IMR-90 (cell line): ENCODE results near the gene PCGF3. TPM values are rescaled to one million over a fixed set of nuclear protein-coding genes. Genes with fewer than 3 reads are reported as not detected.

Experiments used
- ATAC-seq: fragments of 200-7000 bp; cut with Tn5 transposase; 2 replicates; pipeline ENCODE4 v1.9.1; 2020; ENCODE audit warnings: low read depth, mild to moderate bottlenecking, moderate library complexity
- BruUV-seq: library from RNA; stranded (reverse); fragments of 400-500 nt; replicated peaks from 2 replicates; lab custom pipeline; 2021; lab: Mats Ljungman, UMichigan
- CTCF ChIA-PET: fragments of 300-600 bp; formaldehyde crosslinking; extraction: SDS; loops from one replicate; lab custom pipeline; 2021; ENCODE audit warnings: antibody characterized with exemption; lab: Yijun Ruan, JAX
- POLR2A ChIA-PET: fragments of 300-600 bp; sonication (Branson Sonifier 250); formaldehyde crosslinking; loops from one replicate; lab custom pipeline; 2022; ENCODE audit warnings: antibody characterized with exemption; ENCODE audit not compliant: unreplicated experiment; lab: Charles Lee
- DNase-seq: peaks from one replicate; pipeline ENCODE4 v3.0.0; 2013
- H2AFZ ChIP-seq: replicated peaks from 2 replicates; pipeline ENCODE3; 2013; ENCODE audit warnings: low read length, mild to moderate bottlenecking; ENCODE audit not compliant: poor library complexity
- H2AK5ac ChIP-seq: 2 replicates; pipeline ENCODE4 v1.6.1; 2013; ENCODE audit warnings: low read depth, low read length, inconsistent platforms
- H2AK9ac ChIP-seq: replicated peaks from 2 replicates; pipeline ENCODE3; 2013; ENCODE audit warnings: mild to moderate bottlenecking, low read depth, low read length, moderate library complexity; ENCODE audit not compliant: poor library complexity
- H2BK120ac ChIP-seq: 2 replicates; pipeline ENCODE4 v1.6.1; 2013; ENCODE audit warnings: low read depth, low read length, inconsistent platforms
- H2BK15ac ChIP-seq: 3 replicates; pipeline ENCODE4 v1.6.1; 2013; ENCODE audit warnings: low read depth, low read length, inconsistent platforms
- H2BK20ac ChIP-seq: 2 replicates; pipeline ENCODE4 v1.6.1; 2013; ENCODE audit warnings: low read depth, mild to moderate bottlenecking, inconsistent platforms, low read length, moderate library complexity
- H2BK5ac ChIP-seq: 2 replicates; pipeline ENCODE4 v1.6.1; 2013; ENCODE audit warnings: mild to moderate bottlenecking, low read depth, low read length, inconsistent platforms; ENCODE audit not compliant: poor library complexity, severe bottlenecking
- H3K14ac ChIP-seq: replicated peaks from 2 replicates; pipeline ENCODE4 v1.6.1; 2013; ENCODE audit warnings: low read depth, low read length, inconsistent platforms
- H3K18ac ChIP-seq: 2 replicates; pipeline ENCODE4 v1.6.1; 2013; ENCODE audit warnings: low read depth, low read length, control low read depth
- H3K23ac ChIP-seq: 2 replicates; pipeline ENCODE4 v1.6.1; 2013; ENCODE audit warnings: low read depth, low read length, inconsistent platforms
- H3K27ac ChIP-seq: 2 replicates; pipeline ENCODE4 v1.5.1; 2013; ENCODE audit warnings: mild to moderate bottlenecking, control low read depth, low read length; ENCODE audit not compliant: insufficient read depth
- H3K27me3 ChIP-seq: 2 replicates; pipeline ENCODE4 v1.6.1; 2013; ENCODE audit warnings: low read length; ENCODE audit not compliant: control insufficient read depth, insufficient read depth
- H3K36me3 ChIP-seq: 2 replicates; pipeline ENCODE4 v1.6.1; 2013; ENCODE audit warnings: low read length, mixed read lengths; ENCODE audit not compliant: control insufficient read depth, insufficient read depth
- H3K4ac ChIP-seq: 2 replicates; pipeline ENCODE4 v1.6.1; 2013; ENCODE audit warnings: low read depth, low read length, inconsistent platforms
- H3K4me1 ChIP-seq: 2 replicates; pipeline ENCODE4 v1.6.1; 2013; ENCODE audit warnings: low read length, mixed read lengths; ENCODE audit not compliant: control insufficient read depth, insufficient read depth
- H3K4me2 ChIP-seq: 2 replicates; pipeline ENCODE4 v1.6.1; 2013; ENCODE audit warnings: low read depth, mild to moderate bottlenecking, control low read depth, low read length, moderate library complexity
- H3K4me3 ChIP-seq: 2 replicates; pipeline ENCODE4 v1.5.1; 2013; ENCODE audit warnings: low read depth, mild to moderate bottlenecking, control low read depth, low read length, moderate library complexity; ENCODE audit not compliant: insufficient read depth
- H3K56ac ChIP-seq: 2 replicates; pipeline ENCODE4 v1.6.1; 2013; ENCODE audit warnings: low read length, inconsistent platforms; ENCODE audit not compliant: insufficient read depth; ENCODE audit errors: extremely low read depth
- H3K79me1 ChIP-seq, 2 experiments: 2 replicates each; pipeline ENCODE4 v1.6.1; 2013; ENCODE audit warnings: low read length in 2 of 2, inconsistent platforms in 1 of 2, low read depth in 1 of 2
- H3K9ac ChIP-seq: 2 replicates; pipeline ENCODE4 v1.6.1; 2013; ENCODE audit warnings: low read depth, low read length, control low read depth
- H3K9me1 ChIP-seq: 2 replicates; pipeline ENCODE4 v1.6.1; 2013; ENCODE audit warnings: low read length, inconsistent platforms; ENCODE audit not compliant: insufficient read depth
- H3K9me3 ChIP-seq: 2 replicates; pipeline ENCODE4 v1.6.1; 2013; ENCODE audit warnings: low read length; ENCODE audit not compliant: control insufficient read depth, insufficient read depth
- H4K20me1 ChIP-seq: 2 replicates; pipeline ENCODE4 v1.6.1; 2013; ENCODE audit warnings: low read length, inconsistent platforms; ENCODE audit not compliant: insufficient read depth
- H4K5ac ChIP-seq: 2 replicates; pipeline ENCODE4 v1.6.1; 2013; ENCODE audit warnings: mild to moderate bottlenecking, low read depth, low read length, control low read depth
- H4K8ac ChIP-seq, 2 experiments: 2 replicates each; pipeline ENCODE4 v1.6.1; 2013; ENCODE audit warnings: low read depth in 2 of 2, low read length in 2 of 2, control low read depth in 1 of 2, inconsistent platforms in 1 of 2
- H4K91ac ChIP-seq: 2 replicates; pipeline ENCODE4 v1.6.1; 2013; ENCODE audit warnings: low read depth, low read length, inconsistent platforms; ENCODE audit not compliant: insufficient read depth
- BHLHE40 ChIP-seq: fragments of 150-350 bp; IDR thresholded peaks from 2 replicates; pipeline ENCODE4 v1.6.1; 2016; ENCODE audit warnings: mild to moderate bottlenecking, low read depth, low read length
- CEBPB ChIP-seq: IDR thresholded peaks from 2 replicates; pipeline ENCODE4 v1.6.1; 2012; ENCODE audit warnings: low read depth, low read length, improper control_type of control experiment
- FOS ChIP-seq: fragments of 150-350 bp; IDR thresholded peaks from 2 replicates; pipeline ENCODE4 v1.6.1; 2016; ENCODE audit warnings: low read depth, low read length
- MAFK ChIP-seq: IDR thresholded peaks from 2 replicates; pipeline ENCODE4 v1.6.1; 2012; ENCODE audit warnings: low read depth, low read length, improper control_type of control experiment
- MAZ ChIP-seq: IDR thresholded peaks from 2 replicates; pipeline ENCODE4 v1.6.1; 2012; ENCODE audit warnings: low read depth, mild to moderate bottlenecking, low read length, improper control_type of control experiment, moderate library complexity, borderline replicate concordance
- MXI1 ChIP-seq: IDR thresholded peaks from 2 replicates; pipeline ENCODE4 v1.6.1; 2012; ENCODE audit warnings: low read depth, mild to moderate bottlenecking, low read length, moderate library complexity, borderline replicate concordance
- NFE2L2 ChIP-seq: fragments of 150-350 bp; IDR thresholded peaks from 2 replicates; pipeline ENCODE4 v1.6.1; 2016; ENCODE audit warnings: low read depth, mild to moderate bottlenecking, low read length
- RCOR1 ChIP-seq: IDR thresholded peaks from 2 replicates; pipeline ENCODE4 v1.6.1; 2012; ENCODE audit warnings: mild to moderate bottlenecking, low read length, improper control_type of control experiment; ENCODE audit not compliant: insufficient replicate concordance
- RFX5 ChIP-seq: IDR thresholded peaks from 2 replicates; pipeline ENCODE4 v1.8.0; 2012; ENCODE audit warnings: low read depth, mild to moderate bottlenecking, low read length, moderate library complexity
- SMC3 ChIP-seq: fragments of 150-350 bp; IDR thresholded peaks from 2 replicates; pipeline ENCODE4 v1.6.1; 2016; ENCODE audit warnings: low read depth, mild to moderate bottlenecking, antibody characterized with exemption, low read length, moderate library complexity
- WGBS, 2 experiments: methylation state at CpG; one replicate each; pipeline versions ENCODE4 v1.1.5 to v1.1.7; 2013; ENCODE audit warnings: missing lambda C conversion rate in 2 of 2; ENCODE audit not compliant: insufficient read length in 1 of 2; ENCODE audit errors: extremely low coverage in 2 of 2; 5-methylcytosine and 5-hydroxymethylcytosine counted together
- dilution Hi-C: fragments of 300-500 bp; cut with HindIII; formaldehyde crosslinking; loops from one replicate; pipeline ENCODE4 v1.14.3; 2018; ENCODE audit warnings: low sequenced_read_pairs; ENCODE audit not compliant: unreplicated experiment
- in situ Hi-C: fragments of 300-500 bp; cut with MboI; formaldehyde crosslinking; loops from 3 replicates; pipeline ENCODE4 v1.14.3; 2019; ENCODE audit warnings: low sequenced_read_pairs, inconsistent platforms, mixed read lengths
- intact Hi-C: fragments of 100-400 bp; cut with micrococcal nuclease; formaldehyde crosslinking; loops from 2 replicates; pipeline ENCODE4 v1.10.0; 2022
- polyA plus RNA-seq, 3 experiments: library from polyadenylated mRNA; depleted of rRNA; stranded (reverse); fragments of >200 nt; gene quantifications; 2 replicates each; pipeline ENCODE4 v1.2.3, GENCODE V29; 2012; ENCODE audit warnings: low replicate concordance in 1 of 3
- total RNA-seq: library from RNA; depleted of rRNA; stranded (reverse); fragments of >200 nt; gene quantifications from 2 replicates; pipeline ENCODE4 v1.2.3, GENCODE V29; 2012
- TF ChIP-seq, protein P1 (sequence below): fragments of 150-350 bp; IDR thresholded peaks from 2 replicates; pipeline ENCODE4 v1.6.1; 2016; ENCODE audit warnings: low read depth, mild to moderate bottlenecking, low read length, moderate library complexity, borderline replicate concordance
- TF ChIP-seq, protein P2 (sequence below): fragments of 150-350 bp; IDR thresholded peaks from 2 replicates; pipeline ENCODE4 v1.6.1; 2017; ENCODE audit warnings: mild to moderate bottlenecking, antibody characterized with exemption, low read length, low read depth

PCGF3 gene
- total and polyA plus RNA-seq, 2 of the 4 experiments (the other 2 are of a cell fraction): 40.0 to 55.3 TPM

DNA sequence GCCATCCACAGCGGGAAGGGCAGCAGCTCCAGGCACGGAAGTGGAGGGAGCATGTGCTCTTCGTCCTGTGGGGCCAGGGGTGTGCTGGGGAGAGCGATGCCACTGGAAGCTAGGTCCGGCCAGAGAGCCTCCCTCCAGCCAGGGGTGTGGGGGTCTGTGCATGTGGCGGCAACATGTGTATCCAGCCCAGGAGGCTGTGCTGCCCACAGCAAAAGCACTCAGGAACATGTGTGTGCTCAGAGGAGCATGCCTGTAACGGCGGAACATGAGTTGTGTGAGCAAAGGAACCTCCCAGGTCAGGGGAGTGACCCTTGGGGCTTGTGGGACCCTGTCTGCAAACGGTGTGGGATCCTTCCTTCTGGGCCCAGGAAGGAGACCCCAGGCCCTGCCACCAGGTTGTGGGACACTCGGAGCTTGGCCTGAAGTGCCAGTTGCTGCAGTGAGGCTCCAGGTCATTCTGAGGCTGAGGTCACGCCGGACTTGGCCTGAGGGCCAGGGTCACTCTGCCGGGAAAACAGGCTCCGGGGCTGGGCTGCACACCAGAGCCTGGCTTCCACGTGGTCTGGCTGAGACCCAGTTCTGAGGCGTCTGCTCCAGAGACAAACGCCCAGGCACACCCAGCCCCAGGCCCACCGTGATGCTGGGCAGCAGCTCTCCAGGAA is 83.1 kb downstream of the PCGF3 start:
- H3K9me1 ChIP-seq: no peaks in the 10 kb centered on the region
- no peak overlapping the region for H3K4me2 ChIP-seq
- H2BK5ac ChIP-seq: no peak overlapping the region
- H3K23ac ChIP-seq: no peak overlapping the region
- H4K8ac ChIP-seq: no peak overlapping the region
- peaks cover 68% of the 10 kb centered on the region for H3K27me3 ChIP-seq
- no peak overlapping the region for H2BK20ac ChIP-seq
- CTCF ChIA-PET: no interaction called here
- ATAC-seq (no peak), DNase-seq (no peak)
- H4K5ac ChIP-seq: no peak overlapping the region
- H3K14ac ChIP-seq: no peak overlapping the region
- H2BK15ac ChIP-seq: no peak overlapping the region
- H4K91ac ChIP-seq: no peak overlapping the region
- dilution Hi-C loops (no loop called here), in situ Hi-C loops (no loop called here), intact Hi-C loops (loop anchor here (10.0 kb wide), 1 partner anchor 146 kb away; the partner anchor contains the start of genes GAK and TMEM175)
- no peaks in the 10 kb centered on the region for H3K36me3 ChIP-seq
- H4K20me1 ChIP-seq: no peaks in the 10 kb centered on the region
- H2BK120ac ChIP-seq: no peak overlapping the region
- H2AFZ ChIP-seq: no peak overlapping the region
- no peak for TF ChIP-seq RFX5
- no peak for TF ChIP-seq FOS
- TF ChIP-seq MAFK: no peak
- TF ChIP-seq SMC3: no peak
- TF ChIP-seq RCOR1: no peak
- no peak for TF ChIP-seq MAZ
- no peak for TF ChIP-seq NFE2L2
- TF ChIP-seq, protein P1, sequence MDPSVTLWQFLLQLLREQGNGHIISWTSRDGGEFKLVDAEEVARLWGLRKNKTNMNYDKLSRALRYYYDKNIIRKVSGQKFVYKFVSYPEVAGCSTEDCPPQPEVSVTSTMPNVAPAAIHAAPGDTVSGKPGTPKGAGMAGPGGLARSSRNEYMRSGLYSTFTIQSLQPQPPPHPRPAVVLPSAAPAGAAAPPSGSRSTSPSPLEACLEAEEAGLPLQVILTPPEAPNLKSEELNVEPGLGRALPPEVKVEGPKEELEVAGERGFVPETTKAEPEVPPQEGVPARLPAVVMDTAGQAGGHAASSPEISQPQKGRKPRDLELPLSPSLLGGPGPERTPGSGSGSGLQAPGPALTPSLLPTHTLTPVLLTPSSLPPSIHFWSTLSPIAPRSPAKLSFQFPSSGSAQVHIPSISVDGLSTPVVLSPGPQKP: no peak
- no peak for TF ChIP-seq CEBPB
- TF ChIP-seq BHLHE40: no peak
- no peak for TF ChIP-seq MXI1
- TF ChIP-seq, protein P2, sequence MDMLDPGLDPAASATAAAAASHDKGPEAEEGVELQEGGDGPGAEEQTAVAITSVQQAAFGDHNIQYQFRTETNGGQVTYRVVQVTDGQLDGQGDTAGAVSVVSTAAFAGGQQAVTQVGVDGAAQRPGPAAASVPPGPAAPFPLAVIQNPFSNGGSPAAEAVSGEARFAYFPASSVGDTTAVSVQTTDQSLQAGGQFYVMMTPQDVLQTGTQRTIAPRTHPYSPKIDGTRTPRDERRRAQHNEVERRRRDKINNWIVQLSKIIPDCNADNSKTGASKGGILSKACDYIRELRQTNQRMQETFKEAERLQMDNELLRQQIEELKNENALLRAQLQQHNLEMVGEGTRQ: no peak
- no peak overlapping the region for H3K9ac ChIP-seq
- no TSS peak for BruUV-seq
- no peak overlapping the region for H2AK9ac ChIP-seq
- no peak overlapping the region for H3K4me3 ChIP-seq
- H3K4me1 ChIP-seq: no peaks in the 10 kb centered on the region
- POLR2A ChIA-PET: no interaction called here
- no peak overlapping the region for H3K56ac ChIP-seq
- H3K4ac ChIP-seq: no peak overlapping the region
- 83% methylated on average over 2 of the region's 18 CpGs; no CpG with 5 or more reads in 1 of the 2 experiments for WGBS, 2 experiments
- no peaks in the 10 kb centered on the region for H3K9me3 ChIP-seq
- no peak overlapping the region for H3K27ac ChIP-seq
- H3K18ac ChIP-seq: no peak overlapping the region
- H3K79me1 ChIP-seq: no peaks in the 10 kb centered on the region
- no peak overlapping the region for H2AK5ac ChIP-seq
